Liver (tissue), 9 donors: ENCODE measurements around the gene OAS2. TPM values are rescaled to one million over a fixed set of nuclear protein-coding genes. Genes with fewer than 3 reads are reported as not detected.

Experiments
- DNase-seq: peaks from one replicate; pipeline ENCODE4 v3.0.0-alpha.2; 2017; ENCODE audit warnings: low spot score
- H3K27ac ChIP-seq, 2 donors: one replicate each; pipeline ENCODE4 v1.7.0; 2013; ENCODE audit warnings: inconsistent platforms in 2 of 2, low read length in 2 of 2, control low read depth in 1 of 2, low read depth in 1 of 2, mild to moderate bottlenecking in 1 of 2
- H3K27me3 ChIP-seq, 4 donors: one replicate each; pipeline versions ENCODE4 v1.6.1 to v1.7.0; 2013; ENCODE audit warnings: low read length in 3 of 4, inconsistent platforms in 1 of 4, mild to moderate bottlenecking in 1 of 4, moderate library complexity in 1 of 4; ENCODE audit not compliant: control insufficient read depth in 4 of 4, insufficient read depth in 4 of 4
- H3K36me3 ChIP-seq, 4 donors: one replicate each; pipeline versions ENCODE4 v1.6.1 to v1.7.0; 2013; ENCODE audit warnings: low read length in 3 of 4, mild to moderate bottlenecking in 3 of 4, low read depth in 1 of 4, moderate library complexity in 1 of 4; ENCODE audit not compliant: control insufficient read depth in 4 of 4, insufficient read depth in 3 of 4
- H3K4me1 ChIP-seq, 4 donors: one replicate each; pipeline versions ENCODE4 v1.6.1 to v1.7.0; 2013; ENCODE audit warnings: low read length in 3 of 4, mild to moderate bottlenecking in 3 of 4, moderate library complexity in 1 of 4; ENCODE audit not compliant: control insufficient read depth in 4 of 4, insufficient read depth in 4 of 4
- H3K4me3 ChIP-seq, 3 donors: one replicate each; pipeline versions ENCODE4 v1.6.1 to v1.7.0; 2013; ENCODE audit warnings: low read length in 3 of 3, control low read depth in 1 of 3, low read depth in 1 of 3, mild to moderate bottlenecking in 1 of 3
- H3K9ac ChIP-seq, 2 donors: one replicate each; pipeline ENCODE4 v1.7.0; 2013; ENCODE audit warnings: low read length in 2 of 2, mild to moderate bottlenecking in 2 of 2, moderate library complexity in 2 of 2, control low read depth in 1 of 2, low read depth in 1 of 2
- H3K9me3 ChIP-seq, 4 donors: one replicate each; pipeline versions ENCODE4 v1.6.1 to v1.7.0; 2013; ENCODE audit warnings: low read length in 3 of 4; ENCODE audit not compliant: control insufficient read depth in 4 of 4
- EGR1 ChIP-seq, 2 donors: IDR thresholded peaks; 2 replicates each; pipeline ENCODE4 v1.6.1; 2016 to 2018; ENCODE audit warnings: antibody characterized with exemption in 2 of 2, low read depth in 2 of 2
- FOXA1 ChIP-seq: IDR thresholded peaks from 2 replicates; pipeline ENCODE4 v1.6.1; 2016; ENCODE audit warnings: antibody characterized with exemption
- FOXA2 ChIP-seq: IDR thresholded peaks from 2 replicates; pipeline ENCODE4 v1.6.1; 2016; ENCODE audit warnings: antibody characterized with exemption
- GABPA ChIP-seq, 2 donors: IDR thresholded peaks in 1 of 2; conservative IDR thresholded peaks in 1 of 2; 2 replicates each; pipeline ENCODE4 v1.6.1; 2016; ENCODE audit warnings: antibody characterized with exemption in 2 of 2, mild to moderate bottlenecking in 1 of 2, moderate library complexity in 1 of 2
- HNF4G ChIP-seq: IDR thresholded peaks from 2 replicates; pipeline ENCODE4 v1.6.1; 2016; ENCODE audit warnings: antibody characterized with exemption
- JUND ChIP-seq, 2 donors: IDR thresholded peaks; 2 replicates each; pipeline ENCODE4 v1.6.1; 2016; ENCODE audit warnings: antibody characterized with exemption in 2 of 2
- NR2F2 ChIP-seq: IDR thresholded peaks from 2 replicates; pipeline ENCODE4 v1.6.1; 2016; ENCODE audit warnings: antibody characterized with exemption
- RAD21 ChIP-seq, 2 donors: IDR thresholded peaks; 2 replicates each; pipeline ENCODE4 v1.6.1; 2016; ENCODE audit warnings: antibody characterized with exemption in 2 of 2, mild to moderate bottlenecking in 2 of 2
- SP1 ChIP-seq: IDR thresholded peaks from 2 replicates; pipeline ENCODE4 v1.6.1; 2018; ENCODE audit warnings: antibody characterized with exemption, mild to moderate bottlenecking
- TAF1 ChIP-seq: conservative IDR thresholded peaks from 2 replicates; pipeline ENCODE4 v1.6.1; 2016; ENCODE audit warnings: antibody characterized with exemption, mild to moderate bottlenecking
- YY1 ChIP-seq: IDR thresholded peaks from 2 replicates; pipeline ENCODE4 v1.6.1; 2016; ENCODE audit warnings: antibody characterized with exemption, mild to moderate bottlenecking
- WGBS: extraction: QIAGEN DNeasy Blood & Tissue Kit; methylation state at CpG from one replicate; pipeline ENCODE4 v1.1.7; 2013; 5-methylcytosine and 5-hydroxymethylcytosine counted together
- polyA plus RNA-seq, 2 donors: library from polyadenylated mRNA; stranded (reverse) in 1 of 2; unstranded in 1 of 2; fragments of 200-250 nt in 1 of 2; fragments of >200 nt in 1 of 2; fragmentation: Nextera tagmentation in 1 of 2; extraction: Ambion mirVana in 1 of 2; gene quantifications; one replicate each; pipeline versions ENCODE4 v1.2.1 to v1.2.3, GENCODE V29; 2013 to 2015
- total RNA-seq, 2 donors: library from RNA; depleted of rRNA; stranded (reverse); fragments of >200 nt; gene quantifications; one replicate each; pipeline ENCODE4 v1.2.3, GENCODE V29; 2014
- TF ChIP-seq, protein P1 (sequence below): IDR thresholded peaks from 2 replicates; pipeline ENCODE4 v1.6.1; 2016; ENCODE audit warnings: antibody characterized with exemption
- TF ChIP-seq, protein P2 (sequence below): IDR thresholded peaks from 2 replicates; pipeline ENCODE4 v1.6.1; 2016; ENCODE audit warnings: antibody characterized with exemption
- TF ChIP-seq, protein P3 (sequence below): IDR thresholded peaks from 2 replicates; pipeline ENCODE4 v1.6.1; 2016; ENCODE audit warnings: antibody characterized with exemption
- TF ChIP-seq, protein P4 (sequence below): fragments of 150-350 bp; IDR thresholded peaks from 2 replicates; pipeline ENCODE4 v1.5.1; 2017; ENCODE audit warnings: improper control_type of control experiment, low read depth, low read length; ENCODE audit not compliant: missing input control
- TF ChIP-seq, protein P5 (sequence below): IDR thresholded peaks from 2 replicates; pipeline ENCODE4 v1.6.1; 2016; ENCODE audit warnings: antibody characterized with exemption, mild to moderate bottlenecking
- donor health status: healthy.
- donor health status: healthy.
- donor health status: healthy.
- donor health status: healthy.
- donor health status: healthy.

OAS2 gene
- total and polyA plus RNA-seq, 4 donors, result 3.3 to 9.4 (median 6.9) TPM

DNA sequence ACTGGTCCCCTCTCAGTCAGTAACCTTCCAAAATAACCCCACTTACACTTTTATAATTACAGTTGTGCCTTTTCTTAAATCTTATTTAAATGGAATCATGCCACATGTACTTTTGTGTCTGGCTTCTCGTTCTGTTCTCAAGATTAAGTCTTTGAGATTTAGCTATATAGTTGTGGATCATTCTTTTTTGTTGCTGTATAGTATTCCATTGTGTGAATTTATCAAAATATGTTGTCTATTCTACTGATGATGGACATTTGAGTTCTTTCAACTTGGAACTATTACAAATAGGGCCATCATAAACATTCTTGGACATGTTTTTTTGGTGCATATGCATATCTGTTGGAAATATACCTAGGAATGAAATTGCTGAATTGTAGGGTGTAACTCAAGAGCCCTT is 31.0 kb upstream of the OAS2 start:
- Histone ChIP-seq H3K4me3 (no peak overlapping the region), H3K9ac (no peak overlapping the region), H3K4me1 (no peaks in the 10 kb centered on the region), H3K9me3 (no peaks in the 10 kb centered on the region), H3K27me3 (no peaks in the 10 kb centered on the region), H3K36me3 (peaks cover 0 to 40% (median 7%) of the 10 kb centered on the region in 4 donors), H3K27ac (no peak overlapping the region)
- 59% methylated on average over 1 of the region's 1 CpG for WGBS
- DNase-seq, result no peak
- TF ChIP-seq RAD21 (IDR thresholded peaks at IDR 0.05) (no peak), NR2F2 (no peak), GABPA (IDR thresholded peaks at IDR 0.05 in 1 of 2, conservative IDR thresholded peaks at IDR 0.05 in 1 of 2) (no peak), FOXA2 (no peak), JUND (IDR thresholded peaks at IDR 0.05) (no peak), FOXA1 (no peak), SP1 (no peak), YY1 (no peak)
- TF ChIP-seq, protein P1, sequence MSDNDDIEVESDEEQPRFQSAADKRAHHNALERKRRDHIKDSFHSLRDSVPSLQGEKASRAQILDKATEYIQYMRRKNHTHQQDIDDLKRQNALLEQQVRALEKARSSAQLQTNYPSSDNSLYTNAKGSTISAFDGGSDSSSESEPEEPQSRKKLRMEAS, result no peak
- TF ChIP-seq, protein P2, sequence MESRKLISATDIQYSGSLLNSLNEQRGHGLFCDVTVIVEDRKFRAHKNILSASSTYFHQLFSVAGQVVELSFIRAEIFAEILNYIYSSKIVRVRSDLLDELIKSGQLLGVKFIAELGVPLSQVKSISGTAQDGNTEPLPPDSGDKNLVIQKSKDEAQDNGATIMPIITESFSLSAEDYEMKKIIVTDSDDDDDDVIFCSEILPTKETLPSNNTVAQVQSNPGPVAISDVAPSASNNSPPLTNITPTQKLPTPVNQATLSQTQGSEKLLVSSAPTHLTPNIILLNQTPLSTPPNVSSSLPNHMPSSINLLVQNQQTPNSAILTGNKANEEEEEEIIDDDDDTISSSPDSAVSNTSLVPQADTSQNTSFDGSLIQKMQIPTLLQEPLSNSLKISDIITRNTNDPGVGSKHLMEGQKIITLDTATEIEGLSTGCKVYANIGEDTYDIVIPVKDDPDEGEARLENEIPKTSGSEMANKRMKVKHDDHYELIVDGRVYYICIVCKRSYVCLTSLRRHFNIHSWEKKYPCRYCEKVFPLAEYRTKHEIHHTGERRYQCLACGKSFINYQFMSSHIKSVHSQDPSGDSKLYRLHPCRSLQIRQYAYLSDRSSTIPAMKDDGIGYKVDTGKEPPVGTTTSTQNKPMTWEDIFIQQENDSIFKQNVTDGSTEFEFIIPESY, result no peak
- TF ChIP-seq, protein P3, sequence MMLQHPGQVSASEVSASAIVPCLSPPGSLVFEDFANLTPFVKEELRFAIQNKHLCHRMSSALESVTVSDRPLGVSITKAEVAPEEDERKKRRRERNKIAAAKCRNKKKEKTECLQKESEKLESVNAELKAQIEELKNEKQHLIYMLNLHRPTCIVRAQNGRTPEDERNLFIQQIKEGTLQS, result no peak
- TF ChIP-seq, protein P4, sequence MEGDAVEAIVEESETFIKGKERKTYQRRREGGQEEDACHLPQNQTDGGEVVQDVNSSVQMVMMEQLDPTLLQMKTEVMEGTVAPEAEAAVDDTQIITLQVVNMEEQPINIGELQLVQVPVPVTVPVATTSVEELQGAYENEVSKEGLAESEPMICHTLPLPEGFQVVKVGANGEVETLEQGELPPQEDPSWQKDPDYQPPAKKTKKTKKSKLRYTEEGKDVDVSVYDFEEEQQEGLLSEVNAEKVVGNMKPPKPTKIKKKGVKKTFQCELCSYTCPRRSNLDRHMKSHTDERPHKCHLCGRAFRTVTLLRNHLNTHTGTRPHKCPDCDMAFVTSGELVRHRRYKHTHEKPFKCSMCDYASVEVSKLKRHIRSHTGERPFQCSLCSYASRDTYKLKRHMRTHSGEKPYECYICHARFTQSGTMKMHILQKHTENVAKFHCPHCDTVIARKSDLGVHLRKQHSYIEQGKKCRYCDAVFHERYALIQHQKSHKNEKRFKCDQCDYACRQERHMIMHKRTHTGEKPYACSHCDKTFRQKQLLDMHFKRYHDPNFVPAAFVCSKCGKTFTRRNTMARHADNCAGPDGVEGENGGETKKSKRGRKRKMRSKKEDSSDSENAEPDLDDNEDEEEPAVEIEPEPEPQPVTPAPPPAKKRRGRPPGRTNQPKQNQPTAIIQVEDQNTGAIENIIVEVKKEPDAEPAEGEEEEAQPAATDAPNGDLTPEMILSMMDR, result no peak
- TF ChIP-seq, protein P5, sequence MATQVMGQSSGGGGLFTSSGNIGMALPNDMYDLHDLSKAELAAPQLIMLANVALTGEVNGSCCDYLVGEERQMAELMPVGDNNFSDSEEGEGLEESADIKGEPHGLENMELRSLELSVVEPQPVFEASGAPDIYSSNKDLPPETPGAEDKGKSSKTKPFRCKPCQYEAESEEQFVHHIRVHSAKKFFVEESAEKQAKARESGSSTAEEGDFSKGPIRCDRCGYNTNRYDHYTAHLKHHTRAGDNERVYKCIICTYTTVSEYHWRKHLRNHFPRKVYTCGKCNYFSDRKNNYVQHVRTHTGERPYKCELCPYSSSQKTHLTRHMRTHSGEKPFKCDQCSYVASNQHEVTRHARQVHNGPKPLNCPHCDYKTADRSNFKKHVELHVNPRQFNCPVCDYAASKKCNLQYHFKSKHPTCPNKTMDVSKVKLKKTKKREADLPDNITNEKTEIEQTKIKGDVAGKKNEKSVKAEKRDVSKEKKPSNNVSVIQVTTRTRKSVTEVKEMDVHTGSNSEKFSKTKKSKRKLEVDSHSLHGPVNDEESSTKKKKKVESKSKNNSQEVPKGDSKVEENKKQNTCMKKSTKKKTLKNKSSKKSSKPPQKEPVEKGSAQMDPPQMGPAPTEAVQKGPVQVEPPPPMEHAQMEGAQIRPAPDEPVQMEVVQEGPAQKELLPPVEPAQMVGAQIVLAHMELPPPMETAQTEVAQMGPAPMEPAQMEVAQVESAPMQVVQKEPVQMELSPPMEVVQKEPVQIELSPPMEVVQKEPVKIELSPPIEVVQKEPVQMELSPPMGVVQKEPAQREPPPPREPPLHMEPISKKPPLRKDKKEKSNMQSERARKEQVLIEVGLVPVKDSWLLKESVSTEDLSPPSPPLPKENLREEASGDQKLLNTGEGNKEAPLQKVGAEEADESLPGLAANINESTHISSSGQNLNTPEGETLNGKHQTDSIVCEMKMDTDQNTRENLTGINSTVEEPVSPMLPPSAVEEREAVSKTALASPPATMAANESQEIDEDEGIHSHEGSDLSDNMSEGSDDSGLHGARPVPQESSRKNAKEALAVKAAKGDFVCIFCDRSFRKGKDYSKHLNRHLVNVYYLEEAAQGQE, result no peak

DNA sequence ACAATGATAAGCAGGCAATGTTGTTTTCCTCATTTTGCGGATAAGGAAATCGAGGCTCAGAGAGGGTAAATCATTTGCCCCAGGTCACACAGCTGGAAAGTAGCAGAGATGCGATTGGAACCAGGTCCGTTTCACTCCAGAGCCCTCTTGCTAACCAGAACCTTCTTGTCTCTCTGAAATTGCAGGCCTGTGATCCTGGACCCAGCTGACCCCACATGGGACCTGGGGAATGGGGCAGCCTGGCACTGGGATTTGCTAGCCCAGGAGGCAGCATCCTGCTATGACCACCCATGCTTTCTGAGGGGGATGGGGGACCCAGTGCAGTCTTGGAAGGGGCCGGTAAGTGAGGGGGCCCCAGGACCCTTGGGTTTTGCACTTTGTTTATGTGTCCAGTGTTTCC is 30.6 kb upstream of the OAS2 start:
- TF ChIP-seq RAD21 (IDR thresholded peaks at IDR 0.05), result no peak
- no peak for TF ChIP-seq HNF4G
- no peak for TF ChIP-seq FOXA2
- TF ChIP-seq, protein P3, result no peak
- no peak for TF ChIP-seq EGR1 (IDR thresholded peaks at IDR 0.05; ENCODE audit: low read depth in 2 of 2)
- no peak for TF ChIP-seq FOXA1
- TF ChIP-seq TAF1, result no peak
- TF ChIP-seq NR2F2, result no peak
- H3K36me3 ChIP-seq, result peaks cover 0 to 40% (median 8%) of the 10 kb centered on the region in 4 donors

More for the DNA sequence above, 30.6 kb upstream of the OAS2 start:
- H3K27ac ChIP-seq, result no peak overlapping the region
- no peaks in the 10 kb centered on the region for H3K9me3 ChIP-seq
- H3K4me1 ChIP-seq, result no peaks in the 10 kb centered on the region
- whole genome bisulfite sequencing, result 98% methylated on average over 5 of the region's 5 CpGs
- no peak overlapping the region for H3K9ac ChIP-seq
- H3K27me3 ChIP-seq, result no peaks in the 10 kb centered on the region
- no peak for DNase-seq
- no peak overlapping the region for H3K4me3 ChIP-seq
